HL-60 (cell line): ENCODE results near the gene GPR33.
"Not testable (repeated sequence)": the region's sequence is repeated elsewhere in the genome, so short reads cannot be mapped to it uniquely, and the experiment has no call there.

Experiments used
- DNase-seq, 2 experiments: peaks; one replicate each; pipeline ENCODE4 v3.0.0-alpha.2; 2010 to 2020; ENCODE audit warnings: low read depth in 1 of 2, low spot score in 1 of 2
- H3K27ac ChIP-seq: fragments of 250-450 bp; sonication (Bioruptor Pico); replicated peaks from 2 replicates; pipeline ENCODE4 v1.5.1; 2020; ENCODE audit warnings: mild to moderate bottlenecking, moderate library complexity
- H3K27me3 ChIP-seq: fragments of 250-450 bp; sonication (Bioruptor Pico); 2 replicates; pipeline ENCODE4 v1.5.1; 2021; ENCODE audit warnings: mild to moderate bottlenecking, moderate library complexity; ENCODE audit not compliant: insufficient read depth, poor library complexity, severe bottlenecking
- H3K4me3 ChIP-seq: replicated peaks from 2 replicates; pipeline ENCODE4 v1.5.1; 2011; ENCODE audit warnings: mild to moderate bottlenecking, control low read depth, low read length; ENCODE audit not compliant: insufficient read depth
- CTCF ChIP-seq: IDR thresholded peaks from one replicate; pipeline ENCODE4 v1.5.1; 2011; ENCODE audit warnings: low read length, control low read depth, inconsistent platforms; ENCODE audit not compliant: insufficient read depth
- GABPA ChIP-seq: IDR thresholded peaks from 2 replicates; pipeline ENCODE4 v1.6.1; 2012; ENCODE audit warnings: low read depth
- POLR2AphosphoS5 ChIP-seq: IDR thresholded peaks from 2 replicates; pipeline ENCODE4 v1.6.1; 2012; ENCODE audit warnings: low read depth
- SPI1 ChIP-seq: IDR thresholded peaks from 2 replicates; pipeline ENCODE4 v1.6.1; 2012; ENCODE audit warnings: low read depth, mild to moderate bottlenecking, borderline replicate concordance
- TF ChIP-seq, protein P1 (sequence below): IDR thresholded peaks from 2 replicates; pipeline ENCODE4 v1.6.1; 2012; ENCODE audit warnings: low read depth; ENCODE audit not compliant: insufficient replicate concordance

GPR33 gene

DNA sequence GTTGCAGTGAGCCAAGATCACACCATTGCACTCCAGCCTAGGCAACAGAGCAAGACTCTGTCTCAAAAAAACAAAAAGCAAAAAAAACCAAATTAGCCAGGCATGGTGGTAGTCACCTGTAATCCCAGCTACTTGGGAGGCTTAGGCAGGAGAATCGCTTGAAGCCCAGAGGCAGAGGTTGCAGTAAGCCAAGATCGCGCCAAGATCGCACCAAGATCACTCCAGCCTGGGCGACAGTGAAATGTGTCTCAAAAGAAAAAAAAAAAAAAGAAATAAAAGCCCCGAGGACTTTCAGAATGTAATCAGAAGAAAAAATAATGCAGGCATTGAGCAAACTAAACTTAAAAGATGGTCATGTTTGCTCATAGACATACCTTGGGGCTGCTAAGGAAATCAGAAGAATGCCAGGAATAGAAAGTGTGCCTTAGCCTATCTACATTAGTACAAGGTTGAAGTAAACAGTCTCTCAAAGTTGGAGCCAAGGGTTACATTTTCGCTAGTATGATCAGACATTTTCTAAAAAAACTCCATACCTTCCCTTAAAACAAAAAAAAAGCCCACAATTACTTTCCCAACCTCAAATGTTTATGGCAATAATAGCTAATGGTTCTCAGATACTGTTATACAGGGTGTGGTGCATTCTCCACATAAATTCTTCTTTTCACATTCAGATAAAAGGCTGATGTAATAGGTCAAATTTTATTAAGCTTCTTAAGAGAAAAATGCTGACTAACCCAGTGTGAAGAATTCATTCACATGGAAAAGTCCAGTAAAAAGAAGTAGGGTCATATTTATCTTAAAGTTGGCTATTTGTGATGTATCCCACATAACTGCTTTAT lies 46.3 kb downstream of the GPR33 start:
- no peak for DNase-seq
- H3K4me3 ChIP-seq = no peak overlapping the region
- H3K27ac ChIP-seq = no peak overlapping the region
- TF ChIP-seq POLR2AphosphoS5 (no peak), GABPA (no peak), SPI1 (no peak), CTCF (no peak)
- TF ChIP-seq, protein P1, sequence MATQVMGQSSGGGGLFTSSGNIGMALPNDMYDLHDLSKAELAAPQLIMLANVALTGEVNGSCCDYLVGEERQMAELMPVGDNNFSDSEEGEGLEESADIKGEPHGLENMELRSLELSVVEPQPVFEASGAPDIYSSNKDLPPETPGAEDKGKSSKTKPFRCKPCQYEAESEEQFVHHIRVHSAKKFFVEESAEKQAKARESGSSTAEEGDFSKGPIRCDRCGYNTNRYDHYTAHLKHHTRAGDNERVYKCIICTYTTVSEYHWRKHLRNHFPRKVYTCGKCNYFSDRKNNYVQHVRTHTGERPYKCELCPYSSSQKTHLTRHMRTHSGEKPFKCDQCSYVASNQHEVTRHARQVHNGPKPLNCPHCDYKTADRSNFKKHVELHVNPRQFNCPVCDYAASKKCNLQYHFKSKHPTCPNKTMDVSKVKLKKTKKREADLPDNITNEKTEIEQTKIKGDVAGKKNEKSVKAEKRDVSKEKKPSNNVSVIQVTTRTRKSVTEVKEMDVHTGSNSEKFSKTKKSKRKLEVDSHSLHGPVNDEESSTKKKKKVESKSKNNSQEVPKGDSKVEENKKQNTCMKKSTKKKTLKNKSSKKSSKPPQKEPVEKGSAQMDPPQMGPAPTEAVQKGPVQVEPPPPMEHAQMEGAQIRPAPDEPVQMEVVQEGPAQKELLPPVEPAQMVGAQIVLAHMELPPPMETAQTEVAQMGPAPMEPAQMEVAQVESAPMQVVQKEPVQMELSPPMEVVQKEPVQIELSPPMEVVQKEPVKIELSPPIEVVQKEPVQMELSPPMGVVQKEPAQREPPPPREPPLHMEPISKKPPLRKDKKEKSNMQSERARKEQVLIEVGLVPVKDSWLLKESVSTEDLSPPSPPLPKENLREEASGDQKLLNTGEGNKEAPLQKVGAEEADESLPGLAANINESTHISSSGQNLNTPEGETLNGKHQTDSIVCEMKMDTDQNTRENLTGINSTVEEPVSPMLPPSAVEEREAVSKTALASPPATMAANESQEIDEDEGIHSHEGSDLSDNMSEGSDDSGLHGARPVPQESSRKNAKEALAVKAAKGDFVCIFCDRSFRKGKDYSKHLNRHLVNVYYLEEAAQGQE = no peak
- H3K27me3 ChIP-seq = no peaks in the 10 kb centered on the region

GRCh38 chr14:31440280-31440679 lies 47.6 kb downstream of the GPR33 start:
- TF ChIP-seq SPI1 (no peak), GABPA (no peak), POLR2AphosphoS5 (no peak), CTCF (no peak)
- TF ChIP-seq, protein P1 = no peak
- Histone ChIP-seq H3K27me3 (no peaks in the 10 kb centered on the region), H3K27ac (no peak overlapping the region), H3K4me3 (no peak overlapping the region)
- no peak for DNase-seq

GRCh38 chr14:31439561-31439960 lies 48.3 kb downstream of the GPR33 start:
- H3K4me3 ChIP-seq = no peak overlapping the region
- no peak for DNase-seq
- no peak overlapping the region for H3K27ac ChIP-seq
- H3K27me3 ChIP-seq = no peaks in the 10 kb centered on the region
- TF ChIP-seq GABPA = no peak
- no peak for TF ChIP-seq CTCF

DNA sequence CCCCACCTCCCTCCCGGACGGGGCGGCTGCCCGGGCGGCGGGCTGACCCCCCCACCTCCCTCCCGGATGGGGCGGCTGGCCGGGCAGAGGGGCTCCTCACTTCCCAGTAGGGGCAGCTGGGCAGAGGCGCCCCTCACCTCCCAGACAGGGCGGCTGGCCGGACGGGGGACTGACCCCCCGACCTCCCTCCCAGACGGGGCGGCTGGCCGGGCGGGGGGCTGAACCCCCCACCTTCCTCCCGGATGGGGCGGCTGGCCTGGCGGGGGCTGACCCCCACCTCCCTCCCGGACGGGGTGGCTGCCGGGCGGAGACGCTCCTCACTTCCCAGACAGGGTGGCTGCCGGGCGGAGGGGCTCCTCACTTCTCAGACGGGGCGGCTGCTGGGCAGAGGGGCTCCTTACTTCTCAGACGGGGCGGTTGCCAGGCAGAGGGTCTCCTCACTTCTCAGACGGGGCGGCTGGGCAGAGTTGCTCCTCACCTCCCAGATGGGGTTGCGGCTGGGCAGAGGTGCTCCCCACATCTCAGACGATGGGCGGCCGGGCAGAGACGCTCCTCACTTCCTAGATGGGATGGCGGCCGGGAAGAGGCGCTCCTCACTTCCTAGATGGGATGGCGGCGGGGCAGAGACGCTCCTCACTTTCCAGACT lies 50.7 kb downstream of the GPR33 start:
- H3K27me3 ChIP-seq = not testable (repeated sequence)

More for the DNA sequence above, 50.7 kb downstream of the GPR33 start:
- not testable (repeated sequence) for DNase-seq, H3K27ac ChIP-seq, H3K4me3 ChIP-seq
